SK-N-SH (cell line): ENCODE results near the gene PRLH. TPM values are rescaled to one million over a fixed set of nuclear protein-coding genes. Genes with fewer than 3 reads are reported as not detected.

ENCODE experiments used
- CTCF ChIA-PET: fragments of 300-600, 350-600 bp; formaldehyde crosslinking; extraction: SDS; loops from one replicate; lab custom pipeline; 2021; lab: Yijun Ruan, JAX
- POLR2A ChIA-PET: fragments of 350-600 bp; sonication (Branson Sonifier 250); formaldehyde crosslinking; extraction: SDS; loops from one replicate; lab custom pipeline; 2020; ENCODE audit warnings: antibody characterized with exemption, inconsistent platforms; lab: Yijun Ruan, JAX
- DNase-seq: peaks from one replicate; pipeline ENCODE4 v3.0.0; 2012
- H2AFZ ChIP-seq: fragments of 200-600 bp; sonication (generic); 2 replicates; pipeline ENCODE4 v1.8.1; 2016; ENCODE audit warnings: antibody characterized with exemption, mild to moderate bottlenecking, low read depth
- H3F3A ChIP-seq: fragments of 200-600 bp; sonication (generic); replicated peaks from 2 replicates; pipeline ENCODE3; 2016; ENCODE audit warnings: antibody characterized with exemption, mild to moderate bottlenecking; ENCODE audit not compliant: insufficient read depth
- H3K27ac ChIP-seq, 2 experiments: fragments of 200-500 bp in 1 of 2; fragments of 200-600 bp in 1 of 2; sonication (Bioruptor generic) in 1 of 2; sonication (generic), shearing (Covaris generic) in 1 of 2; 2 replicates each; pipeline versions ENCODE4 v1.5.1 to v1.6.1; 2014 to 2016; ENCODE audit warnings: low read depth in 2 of 2, inconsistent platforms in 1 of 2, low read length in 1 of 2, mild to moderate bottlenecking in 1 of 2, mixed read lengths in 1 of 2
- H3K27me3 ChIP-seq: fragments of 200-600 bp; sonication (generic), shearing (Covaris generic); 2 replicates; pipeline ENCODE4 v1.6.1; 2016; ENCODE audit warnings: mixed run types; ENCODE audit not compliant: insufficient read depth
- H3K36me3 ChIP-seq, 2 experiments: fragments of 200-500 bp in 1 of 2; fragments of 200-600 bp in 1 of 2; sonication (Bioruptor generic) in 1 of 2; sonication (generic) in 1 of 2; replicated peaks in 1 of 2; 2 replicates each; pipeline versions ENCODE3 to v1.5.1; 2014 to 2016; ENCODE audit warnings: low read length in 1 of 2, mild to moderate bottlenecking in 1 of 2; ENCODE audit not compliant: insufficient read depth in 2 of 2, control insufficient read depth in 1 of 2
- H3K4me1 ChIP-seq, 2 experiments: fragments of 200-500 bp in 1 of 2; fragments of 200-600 bp in 1 of 2; sonication (Bioruptor generic) in 1 of 2; sonication (generic), shearing (Covaris generic) in 1 of 2; 2 replicates each; pipeline versions ENCODE4 v1.5.1 to v1.6.1; 2014 to 2016; ENCODE audit warnings: low read depth in 1 of 2, low read length in 1 of 2, mixed run types in 1 of 2; ENCODE audit not compliant: insufficient read depth in 2 of 2, control insufficient read depth in 1 of 2
- H3K4me2 ChIP-seq: fragments of 200-600 bp; sonication (generic), shearing (Covaris generic); 2 replicates; pipeline ENCODE4 v1.6.1; 2017; ENCODE audit warnings: mixed run types
- H3K4me3 ChIP-seq, 2 experiments: fragments of 200-500 bp in 1 of 2; fragments of 200-600 bp in 1 of 2; sonication (Bioruptor generic) in 1 of 2; sonication (generic), shearing (Covaris generic) in 1 of 2; 2 replicates each; pipeline versions ENCODE4 v1.5.1 to v1.8.1; 2014 to 2016; ENCODE audit warnings: low read depth in 2 of 2, inconsistent platforms in 1 of 2, low read length in 1 of 2, mild to moderate bottlenecking in 1 of 2, mixed read lengths in 1 of 2, moderate library complexity in 1 of 2
- H3K79me2 ChIP-seq: fragments of 200-600 bp; sonication (generic); 2 replicates; pipeline ENCODE4 v1.8.1; 2017; ENCODE audit warnings: mild to moderate bottlenecking; ENCODE audit not compliant: insufficient read depth
- H3K9ac ChIP-seq: fragments of 200-600 bp; sonication (generic); 2 replicates; pipeline ENCODE4 v1.6.1; 2017; ENCODE audit warnings: mixed run types
- H3K9me2 ChIP-seq: fragments of 200-600 bp; sonication (generic); 2 replicates; pipeline ENCODE4 v1.6.1; 2017; ENCODE audit warnings: mixed run types
- H3K9me3 ChIP-seq: fragments of 200-600 bp; sonication (generic); 2 replicates; pipeline ENCODE4 v1.6.1; 2017; ENCODE audit warnings: mixed run types, mild to moderate bottlenecking, moderate library complexity
- H4K20me1 ChIP-seq: fragments of 200-600 bp; sonication (generic); 2 replicates; pipeline ENCODE4 v1.6.1; 2017; ENCODE audit warnings: mild to moderate bottlenecking, mixed run types; ENCODE audit not compliant: insufficient read depth
- CHD2 ChIP-seq: fragments of 150-350 bp; IDR thresholded peaks from 2 replicates; pipeline ENCODE4 v1.6.1; 2018; ENCODE audit warnings: low read length; ENCODE audit not compliant: partially characterized antibody
- ELF1 ChIP-seq: IDR thresholded peaks from 2 replicates; pipeline ENCODE4 v1.4.0; 2012
- EZH2phosphoT487 ChIP-seq: fragments of 200-600 bp; sonication (generic); IDR thresholded peaks from 2 replicates; pipeline ENCODE4 v1.6.1; 2017; ENCODE audit warnings: low read depth, mixed run types, mild to moderate bottlenecking, antibody characterized with exemption, moderate library complexity, borderline replicate concordance
- GABPA ChIP-seq: IDR thresholded peaks from 2 replicates; pipeline ENCODE4 v1.4.0; 2012; ENCODE audit warnings: low read depth, mild to moderate bottlenecking
- IRF3 ChIP-seq: fragments of 150-350 bp; IDR thresholded peaks from 2 replicates; pipeline ENCODE4 v1.6.1; 2016; ENCODE audit warnings: mild to moderate bottlenecking, low read depth, low read length
- MXI1 ChIP-seq: IDR thresholded peaks from 2 replicates; pipeline ENCODE4 v1.6.1; 2012; ENCODE audit warnings: mild to moderate bottlenecking, low read depth, low read length, improper control_type of control experiment
- NFIC ChIP-seq: IDR thresholded peaks from 2 replicates; pipeline ENCODE4 v1.4.0; 2012; ENCODE audit warnings: borderline replicate concordance
- PBX3 ChIP-seq: IDR thresholded peaks from 2 replicates; pipeline ENCODE4; 2012
- RAD21 ChIP-seq: IDR thresholded peaks from 2 replicates; pipeline ENCODE4 v1.6.1; 2012; ENCODE audit warnings: mild to moderate bottlenecking, low read length
- RXRA ChIP-seq: IDR thresholded peaks from 2 replicates; pipeline ENCODE4 v1.4.0; 2012; ENCODE audit warnings: low read depth, mild to moderate bottlenecking, borderline replicate concordance
- SIN3A ChIP-seq: IDR thresholded peaks from 2 replicates; pipeline ENCODE4 v1.6.1; 2012; ENCODE audit warnings: low read depth, mild to moderate bottlenecking, low read length, moderate library complexity, borderline replicate concordance
- SMC3 ChIP-seq: IDR thresholded peaks from 2 replicates; pipeline ENCODE4 v1.6.1; 2012; ENCODE audit warnings: low read depth, low read length, improper control_type of control experiment
- TAF1 ChIP-seq: IDR thresholded peaks from 2 replicates; pipeline ENCODE4 v1.6.1; 2012; ENCODE audit warnings: low read depth, mild to moderate bottlenecking, low read length, moderate library complexity, borderline replicate concordance
- TEAD4 ChIP-seq: IDR thresholded peaks from 2 replicates; pipeline ENCODE4 v1.4.0; 2012; ENCODE audit warnings: mild to moderate bottlenecking, borderline replicate concordance; ENCODE audit not compliant: insufficient read depth
- USF1 ChIP-seq: IDR thresholded peaks from 2 replicates; pipeline ENCODE4 v1.4.0; 2012; ENCODE audit warnings: low read depth, borderline replicate concordance
- YY1 ChIP-seq: IDR thresholded peaks from 2 replicates; pipeline ENCODE4 v1.4.0; 2012; ENCODE audit warnings: low read depth, mild to moderate bottlenecking
- ZBTB33 ChIP-seq: IDR thresholded peaks from 2 replicates; pipeline ENCODE4 v1.4.0; 2012; ENCODE audit warnings: low read depth, borderline replicate concordance
- WGBS: methylation state at CpG from one replicate; pipeline ENCODE4 v1.1.6; 2017; ENCODE audit warnings: low lambda C conversion rate; 5-methylcytosine and 5-hydroxymethylcytosine counted together
- polyA plus RNA-seq, 3 experiments: library from polyadenylated mRNA; depleted of rRNA; stranded (reverse); fragments of >200 nt; gene quantifications; 2 replicates each; pipeline ENCODE4 v1.2.3, GENCODE V29; 2012
- TF ChIP-seq, protein P1 (sequence below): fragments of 200-600 bp; sonication (generic); IDR thresholded peaks from 2 replicates; pipeline ENCODE4 v1.6.1; 2017; ENCODE audit warnings: antibody characterized with exemption, mild to moderate bottlenecking, moderate library complexity
- TF ChIP-seq, protein P2 (sequence below): IDR thresholded peaks from 2 replicates; pipeline ENCODE4 v1.4.0; 2012; ENCODE audit warnings: low read depth

PRLH gene
- polyA plus RNA-seq, 1 of the 3 experiments (the other 2 are of a cell fraction) = not detected

DNA sequence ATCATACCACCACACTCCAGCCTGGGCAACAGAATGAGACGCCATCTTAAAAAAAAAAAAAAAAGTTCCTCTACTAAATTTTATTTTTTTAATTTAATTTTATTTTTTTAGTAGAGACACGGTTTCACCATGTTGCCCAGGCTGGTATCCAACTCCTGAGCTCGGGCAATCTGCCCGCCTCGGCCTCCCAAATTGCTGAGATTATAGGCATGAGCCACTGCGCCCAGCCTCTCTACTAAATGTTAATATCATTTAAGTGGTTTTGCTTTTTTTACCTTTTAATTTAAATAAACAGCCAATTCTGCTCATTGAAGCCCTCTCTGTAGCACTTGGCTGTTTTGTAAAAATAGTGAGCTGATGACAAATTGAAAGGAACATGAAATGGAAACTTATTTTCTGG is 15.0 kb downstream of the PRLH start:
- WGBS = 88% methylated on average over 6 of the region's 6 CpGs
- peaks cover 0 to 21% of the 10 kb centered on the region in 2 experiments; a peak in 1 of 4 replicates for H3K4me1 ChIP-seq
- H3K9me3 ChIP-seq = no peaks in the 10 kb centered on the region
- no peak overlapping the region for H3K27ac ChIP-seq
- H3K9ac ChIP-seq = no peak overlapping the region
- no peaks in the 10 kb centered on the region for H4K20me1 ChIP-seq
- DNase-seq = no peak
- no peak overlapping the region for H3K4me3 ChIP-seq
- no peak overlapping the region for H3K4me2 ChIP-seq
- ChIA-PET CTCF (interaction anchor here (0.5 to 8.6 kb wide), 28 partner anchors 9 to 684 kb away, joined by 3 to 81 read pairs (median 3); no protein-coding TSS in a partner anchor), POLR2A (no interaction called here)
- no peaks in the 10 kb centered on the region for H3K79me2 ChIP-seq
- no peak for TF ChIP-seq IRF3
- TF ChIP-seq MXI1 = no peak
- no peak for TF ChIP-seq RAD21
- no peak for TF ChIP-seq TAF1
- no peak for TF ChIP-seq ZBTB33
- no peak for TF ChIP-seq EZH2phosphoT487
- no peak for TF ChIP-seq YY1
- H3K9me2 ChIP-seq = no peaks in the 10 kb centered on the region
- H3K36me3 ChIP-seq = no peaks in the 10 kb centered on the region
- no peaks in the 10 kb centered on the region for H3K27me3 ChIP-seq
- no peaks in the 10 kb centered on the region for H3F3A ChIP-seq
- H2AFZ ChIP-seq = no peak overlapping the region

- no peaks in the 10 kb centered on the region for H3K27me3 ChIP-seq
- H3K79me2 ChIP-seq = no peaks in the 10 kb centered on the region
- H3K36me3 ChIP-seq = no peaks in the 10 kb centered on the region
- WGBS = 81% methylated on average over 16 of the region's 25 CpGs
- POLR2A ChIA-PET = interaction anchor here (0.6 kb wide), 1 partner anchor 163 kb away, joined by 3 read pairs; no protein-coding TSS in a partner anchor
- H3K9me2 ChIP-seq = no peaks in the 10 kb centered on the region
- no peak overlapping the region for H3K9ac ChIP-seq
- no peaks in the 10 kb centered on the region for H3K9me3 ChIP-seq
- peaks cover 0 to 21% of the 10 kb centered on the region in 2 experiments; a peak in 1 of 4 replicates for H3K4me1 ChIP-seq
- no peak overlapping the region for H2AFZ ChIP-seq
- no peak overlapping the region for H3K4me3 ChIP-seq
- H4K20me1 ChIP-seq = no peaks in the 10 kb centered on the region
- H3F3A ChIP-seq = no peaks in the 10 kb centered on the region
- CTCF ChIA-PET = interaction anchor here (0.5 to 8.6 kb wide), 29 partner anchors 10 to 683 kb away, joined by 3 to 81 read pairs (median 3); no protein-coding TSS in a partner anchor
- H3K27ac ChIP-seq = peak overlapping the region in 1 of 2 experiments; percentile 77; a peak in 1 of 4 replicates
- H3K4me2 ChIP-seq = no peak overlapping the region
- peak; percentile 69 for DNase-seq
- TF ChIP-seq MXI1 (no peak), YY1 (no peak), PBX3 (no peak), RXRA (no peak), ELF1 (no peak), USF1 (no peak), TEAD4 (no peak), GABPA (no peak), SMC3 (peak; percentile 54), NFIC (no peak), SIN3A (no peak), CHD2 (no peak)
- TF ChIP-seq, protein P1, sequence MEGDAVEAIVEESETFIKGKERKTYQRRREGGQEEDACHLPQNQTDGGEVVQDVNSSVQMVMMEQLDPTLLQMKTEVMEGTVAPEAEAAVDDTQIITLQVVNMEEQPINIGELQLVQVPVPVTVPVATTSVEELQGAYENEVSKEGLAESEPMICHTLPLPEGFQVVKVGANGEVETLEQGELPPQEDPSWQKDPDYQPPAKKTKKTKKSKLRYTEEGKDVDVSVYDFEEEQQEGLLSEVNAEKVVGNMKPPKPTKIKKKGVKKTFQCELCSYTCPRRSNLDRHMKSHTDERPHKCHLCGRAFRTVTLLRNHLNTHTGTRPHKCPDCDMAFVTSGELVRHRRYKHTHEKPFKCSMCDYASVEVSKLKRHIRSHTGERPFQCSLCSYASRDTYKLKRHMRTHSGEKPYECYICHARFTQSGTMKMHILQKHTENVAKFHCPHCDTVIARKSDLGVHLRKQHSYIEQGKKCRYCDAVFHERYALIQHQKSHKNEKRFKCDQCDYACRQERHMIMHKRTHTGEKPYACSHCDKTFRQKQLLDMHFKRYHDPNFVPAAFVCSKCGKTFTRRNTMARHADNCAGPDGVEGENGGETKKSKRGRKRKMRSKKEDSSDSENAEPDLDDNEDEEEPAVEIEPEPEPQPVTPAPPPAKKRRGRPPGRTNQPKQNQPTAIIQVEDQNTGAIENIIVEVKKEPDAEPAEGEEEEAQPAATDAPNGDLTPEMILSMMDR = peak; percentile 61
- TF ChIP-seq, protein P2, sequence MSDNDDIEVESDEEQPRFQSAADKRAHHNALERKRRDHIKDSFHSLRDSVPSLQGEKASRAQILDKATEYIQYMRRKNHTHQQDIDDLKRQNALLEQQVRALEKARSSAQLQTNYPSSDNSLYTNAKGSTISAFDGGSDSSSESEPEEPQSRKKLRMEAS = no peak
Measured at GRCh38 chr2:237581751-237582746, 15.7 kb downstream of the PRLH start.
